Measurements from ENCODE around the gene KATNA1.

The KATNA1 gene

GRCh38 chr6:149608381-149608982 is 40.0 kb downstream of the KATNA1 start:
- DNase-seq (ENCODE audit: low spot score) = no peak

- DNase-seq (ENCODE audit: low spot score) = no peak
Observed at GRCh38 chr6:149600508-149600907, 48.0 kb downstream of the KATNA1 start.

DNA sequence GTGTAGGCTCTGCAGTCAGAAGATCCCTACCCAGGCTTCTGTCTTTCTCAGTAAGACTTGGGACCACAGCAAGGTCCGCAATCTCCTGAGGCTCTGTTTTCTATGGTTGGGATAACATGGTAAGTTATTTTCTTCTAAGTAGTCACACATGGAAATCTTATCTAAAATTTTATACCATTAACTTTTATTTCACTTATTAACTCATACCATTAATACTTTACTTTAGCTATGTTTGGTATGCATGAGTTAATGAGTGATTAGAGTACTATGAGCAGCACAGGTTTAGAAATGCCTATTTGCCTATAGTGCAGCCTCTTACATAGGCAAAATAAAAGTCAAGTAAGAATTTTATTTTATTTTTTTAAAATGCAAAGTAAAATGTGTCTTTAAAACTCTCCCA is 55.1 kb downstream of the KATNA1 start:
- DNase-seq (ENCODE audit: low spot score) = no peak

GRCh38 chr6:149592983-149593382 is 55.5 kb downstream of the KATNA1 start:
- no peak for DNase-seq (ENCODE audit: low spot score)

GRCh38 chr6:149586149-149586548 is 62.4 kb downstream of the KATNA1 start:
- no peak for DNase-seq (ENCODE audit: low spot score)

DNA sequence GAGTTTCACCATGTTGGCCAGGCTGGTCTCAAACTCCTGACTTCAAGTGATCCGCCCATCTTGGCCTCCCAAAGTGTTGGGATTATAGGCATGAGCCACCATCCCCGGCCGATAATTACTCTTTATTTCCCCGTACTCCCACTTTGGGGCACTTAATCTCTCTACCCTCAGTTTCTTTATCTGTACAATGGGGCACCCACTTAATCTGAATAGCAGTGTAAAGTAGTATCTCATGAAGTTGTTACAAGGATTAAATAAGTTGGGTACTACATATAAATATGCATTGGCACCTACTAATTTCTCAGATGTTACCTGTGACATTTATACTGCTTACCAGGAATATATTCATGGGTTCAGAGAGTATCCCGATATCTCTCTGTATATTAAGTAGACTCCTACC is 67.2 kb downstream of the KATNA1 start:
- DNase-seq (ENCODE audit: low spot score) = no peak

- no peak for DNase-seq (ENCODE audit: low spot score)
Observed at GRCh38 chr6:149580880-149581279, 67.6 kb downstream of the KATNA1 start.

GRCh38 chr6:149567945-149568585 is 80.4 kb downstream of the KATNA1 start:
- DNase-seq (ENCODE audit: low spot score) = no peak

GRCh38 chr6:149567194-149567586 is 81.3 kb downstream of the KATNA1 start:
- no peak for DNase-seq (ENCODE audit: low spot score)

- peak; percentile 38 for DNase-seq (ENCODE audit: low spot score)
Observed at GRCh38 chr6:149566410-149567193, 81.9 kb downstream of the KATNA1 start.

DNA sequence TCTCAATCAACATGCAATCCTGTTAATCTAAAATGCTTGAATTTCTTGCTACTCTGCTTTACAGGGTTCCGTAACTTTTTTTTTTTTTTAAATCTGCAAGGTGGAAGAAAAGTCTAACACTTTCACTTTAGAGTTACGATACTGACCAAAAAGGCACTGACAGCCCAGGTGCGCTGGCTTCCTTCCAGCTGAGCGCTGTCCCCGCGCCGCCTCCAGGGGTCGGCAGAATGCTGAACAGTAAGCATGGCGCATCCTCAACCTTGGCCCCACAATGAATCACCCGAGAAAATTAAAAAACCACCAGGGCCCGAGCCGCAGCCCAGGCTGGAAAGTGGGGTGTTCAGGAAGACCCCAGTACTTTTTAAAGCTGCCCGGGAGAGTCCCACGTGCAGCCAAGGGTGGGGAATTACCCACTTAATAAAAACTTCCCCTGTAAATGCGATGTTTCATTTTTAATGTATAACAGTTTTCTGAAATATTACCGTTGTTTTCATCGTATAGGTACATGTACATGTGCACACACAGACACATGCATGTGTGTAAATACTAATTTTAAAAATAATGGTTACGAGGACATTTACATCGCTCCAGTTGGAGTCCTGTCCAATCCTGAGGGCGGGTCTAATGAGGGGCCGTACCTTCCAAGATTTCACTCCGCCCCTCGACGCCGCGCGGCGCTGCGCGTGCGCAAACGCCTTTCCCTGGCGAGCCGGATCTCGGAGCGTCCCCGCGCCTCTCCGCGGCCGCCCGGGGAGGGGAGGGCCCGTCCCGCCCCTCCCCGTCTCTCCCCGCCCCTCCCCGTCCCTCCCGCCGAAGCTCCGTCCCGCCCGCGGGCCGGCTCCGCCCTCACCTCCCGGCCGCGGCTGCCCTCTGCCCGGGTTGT is 82.7 kb downstream of the KATNA1 start, which contains the start of gene GINM1:
Gene GINM1, plus strand, starts transcription at position 849 of the 883 bp plus-strand sequence. CDS start 40 bp downstream, outside the sequence.
- DNase-seq (ENCODE audit: low spot score) = peak; percentile 91

- DNase-seq (ENCODE audit: low spot score) = no peak
Observed at GRCh38 chr6:149563928-149564325, 84.6 kb downstream of the KATNA1 start.

DNA sequence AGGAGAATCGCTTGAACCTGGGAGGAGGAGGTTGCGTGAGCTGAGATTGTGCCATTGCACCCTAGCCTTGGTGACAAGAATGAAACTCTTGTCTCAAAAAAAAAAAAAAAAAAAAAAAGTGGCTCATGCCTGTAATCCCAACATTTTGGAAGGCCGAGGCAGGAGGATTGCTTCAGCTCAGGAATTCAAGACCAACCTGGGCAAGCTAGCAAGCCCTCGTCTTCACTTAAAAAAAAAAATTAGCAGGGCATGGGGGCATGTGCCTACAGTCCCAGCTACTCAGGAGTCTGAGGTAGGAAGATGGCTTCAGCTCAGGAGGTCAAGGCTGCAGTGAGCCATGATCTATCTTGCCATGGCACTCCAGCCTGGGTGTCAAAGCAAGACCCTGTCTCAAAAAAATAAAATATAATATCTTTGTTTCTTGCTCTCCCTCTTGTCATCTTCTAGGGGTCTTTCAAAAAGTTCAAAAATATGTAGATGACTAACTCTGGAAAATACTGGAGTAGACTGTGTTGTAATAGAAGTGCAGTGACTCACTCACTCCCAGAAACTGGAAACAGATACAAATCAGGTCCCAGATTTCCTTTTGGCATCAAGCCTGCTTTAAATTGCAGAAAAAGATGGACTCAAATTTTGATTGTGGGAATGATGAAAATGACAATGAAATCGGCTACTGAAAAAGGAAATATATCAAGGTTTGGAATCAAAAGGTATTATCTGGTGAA is 85.1 kb downstream of the KATNA1 start:
- DNase-seq (ENCODE audit: low spot score) = peak; percentile 48

DNA sequence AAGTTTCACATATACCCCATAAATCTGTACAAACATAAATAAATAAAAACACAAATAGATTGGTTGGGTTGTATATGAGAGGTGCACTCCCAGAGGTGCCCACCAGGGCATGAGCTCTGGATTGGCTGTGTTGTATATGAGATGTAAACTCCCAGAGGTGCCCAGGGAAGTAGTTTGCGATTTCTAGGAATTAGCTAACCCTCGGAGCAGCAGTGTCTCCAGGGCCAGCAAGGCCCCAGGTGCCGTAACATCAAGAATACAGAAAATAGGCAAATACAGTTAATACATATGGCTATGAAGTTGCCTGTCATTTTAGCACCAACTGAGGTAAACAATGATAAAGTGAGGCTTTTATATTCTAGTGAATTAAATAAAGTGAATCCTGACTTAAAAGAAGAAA is 87.8 kb downstream of the KATNA1 start:
- peak; percentile 18 for DNase-seq (ENCODE audit: low spot score)

GRCh38 chr6:149559389-149559788 is 89.1 kb downstream of the KATNA1 start:
- no peak for DNase-seq (ENCODE audit: low spot score)

- DNase-seq (ENCODE audit: low spot score) = no peak
Observed at GRCh38 chr6:149558029-149558428, 90.5 kb downstream of the KATNA1 start.

DNA sequence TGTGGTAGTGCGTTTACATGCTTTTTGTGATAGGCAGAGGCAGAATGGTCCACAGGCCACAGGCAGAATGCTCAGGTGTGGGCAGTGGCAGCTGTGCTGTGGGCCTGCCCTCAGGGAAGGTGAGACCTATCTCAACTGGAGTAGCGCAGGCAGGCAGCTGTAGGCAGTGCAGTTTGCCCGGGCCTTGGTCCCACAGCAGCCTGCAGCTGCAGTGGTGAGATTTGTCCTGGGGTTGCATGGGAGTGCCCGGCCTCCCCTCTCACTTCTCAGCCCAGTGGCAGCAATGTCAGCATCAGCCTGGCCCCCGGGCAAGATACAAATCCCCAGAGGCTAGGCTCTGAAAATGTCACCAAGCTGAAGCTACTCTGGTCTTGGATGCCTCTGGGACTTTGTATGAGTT is 96.6 kb downstream of the KATNA1 start:
- DNase-seq (ENCODE audit: low spot score) = no peak

- DNase-seq (ENCODE audit: low spot score) = peak; percentile 91
Observed at GRCh38 chr6:149545754-149546471, 102.6 kb downstream of the KATNA1 start, which contains the start of gene PPIL4. TSS of gene PPIL4 (minus strand) at chr6:149546043. CDS start at chr6:149546005, 38 bp downstream.

DNA sequence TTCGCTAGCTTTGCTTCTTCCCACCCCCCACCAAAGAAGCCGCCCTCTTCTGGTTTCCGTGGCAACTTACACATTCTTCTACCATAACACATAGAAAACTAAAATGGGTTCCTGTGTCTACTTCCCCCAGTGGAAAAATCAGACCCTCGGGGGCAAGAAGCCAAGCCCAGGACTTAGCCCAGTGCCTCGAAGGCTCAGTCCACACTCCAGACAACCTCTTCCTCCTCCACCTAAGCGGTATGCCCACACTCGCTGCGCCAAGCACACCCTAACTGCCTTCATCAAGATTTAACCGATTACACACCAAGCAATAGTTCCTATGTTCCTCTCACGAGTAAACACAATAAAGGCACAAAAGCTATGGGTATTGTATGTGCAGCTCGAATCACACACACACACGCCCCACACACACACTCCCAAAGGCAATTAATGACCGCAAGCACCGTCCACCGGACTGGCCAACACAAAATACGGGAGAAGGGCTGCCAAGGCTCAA is 103.2 kb downstream of the KATNA1 start:
- peak; percentile 64 for DNase-seq (ENCODE audit: low spot score)
